Hepatocyte (in vitro differentiated cells): Measurements from ENCODE around the gene SLC45A2.

ENCODE experiments used
- CTCF ChIP-seq: fragments of 200-600 bp; sonication (generic); IDR thresholded peaks from 2 replicates; pipeline ENCODE4 v1.5.1; 2016; ENCODE audit warnings: antibody characterized with exemption, mild to moderate bottlenecking; ENCODE audit not compliant: poor library complexity
- EZH2 ChIP-seq: fragments of 200-600 bp; sonication (generic); IDR thresholded peaks from 2 replicates; pipeline ENCODE4 v1.6.1; 2016; ENCODE audit warnings: antibody characterized with exemption, mild to moderate bottlenecking, borderline replicate concordance
- EZH2phosphoT487 ChIP-seq: fragments of 200-600 bp; sonication (generic); IDR thresholded peaks from one replicate; pipeline ENCODE4 v1.6.1; 2018; ENCODE audit warnings: antibody characterized with exemption, mild to moderate bottlenecking, low read depth, moderate library complexity; ENCODE audit not compliant: unreplicated experiment, severe bottlenecking

- TF ChIP-seq CTCF (no peak), EZH2 (no peak), EZH2phosphoT487 (no peak)
Measured at GRCh38 chr5:34017254-34017653, 32.8 kb upstream of the SLC45A2 start.
